Ovary (tissue), 3 donors: ENCODE data around the gene GPR15.

Source experiments
- CTCF ChIP-seq, 3 donors: fragments of 450-650 bp in 2 of 3; fragments of 200-600 bp in 1 of 3; IDR thresholded peaks; one replicate each; pipeline versions ENCODE4 v1.5.1 to v1.8.0; 2016 to 2022; ENCODE audit warnings: antibody characterized with exemption in 3 of 3, mild to moderate bottlenecking in 1 of 3
- EP300 ChIP-seq: sonication (generic); formaldehyde crosslinking; IDR thresholded peaks from one replicate; pipeline ENCODE4 v1.6.1; 2017; ENCODE audit warnings: antibody characterized with exemption
- donor health status: DM: no; HTN: no; CAD: no.

- TF ChIP-seq CTCF (IDR thresholded peaks at IDR 0.05) (no peak), EP300 (no peak)
These were observed 50.3 kb downstream of the GPR15 start for GRCh38 chr3:98582042-98582441.
